HG02885 (cell line): ENCODE data around the gene EPS8L3.

ENCODE experiments used
- ATAC-seq: cut with Tn5 transposase; IDR thresholded peaks from one replicate; pipeline ENCODE4 v1.9.1; 2021; ENCODE audit warnings: mild to moderate bottlenecking; ENCODE audit not compliant: unreplicated experiment, poor library complexity

Gene EPS8L3

GRCh38 chr1:109793486-109794318 is 30.0 kb upstream of the EPS8L3 start:
- ATAC-seq = no peak

GRCh38 chr1:109793089-109793485 is 29.4 kb upstream of the EPS8L3 start:
- ATAC-seq = no peak

- ATAC-seq = no peak
Observed at GRCh38 chr1:109792056-109792831, 28.5 kb upstream of the EPS8L3 start.

DNA sequence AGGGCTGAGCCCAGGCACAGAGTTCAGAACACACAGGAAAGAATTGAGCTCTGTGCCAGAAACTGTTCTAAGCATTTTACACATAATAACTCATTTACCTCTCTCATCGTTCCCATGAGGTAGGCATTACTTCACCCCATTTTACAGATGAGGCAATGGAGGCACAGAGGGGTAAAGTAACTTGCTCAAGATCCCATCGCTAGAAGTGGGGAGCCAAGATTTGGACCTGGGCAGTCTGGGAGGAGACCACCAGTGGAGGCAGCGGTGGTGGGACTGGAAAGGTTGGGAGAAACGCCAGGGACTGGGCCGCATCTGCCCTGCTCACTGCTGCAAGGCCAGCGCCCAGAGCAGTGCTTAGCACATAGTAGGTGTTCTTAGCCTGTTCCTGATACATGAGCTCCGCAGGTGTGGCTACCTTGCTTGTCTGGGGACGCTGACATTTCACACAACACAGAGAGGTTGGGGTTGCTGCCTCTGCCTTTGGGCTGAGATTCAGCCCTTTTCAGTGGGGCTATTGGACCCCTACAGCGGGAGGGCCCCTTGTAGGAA is 27.8 kb upstream of the EPS8L3 start:
- no peak for ATAC-seq

GRCh38 chr1:109790735-109791494 is 27.2 kb upstream of the EPS8L3 start:
- ATAC-seq = peak; percentile 78

DNA sequence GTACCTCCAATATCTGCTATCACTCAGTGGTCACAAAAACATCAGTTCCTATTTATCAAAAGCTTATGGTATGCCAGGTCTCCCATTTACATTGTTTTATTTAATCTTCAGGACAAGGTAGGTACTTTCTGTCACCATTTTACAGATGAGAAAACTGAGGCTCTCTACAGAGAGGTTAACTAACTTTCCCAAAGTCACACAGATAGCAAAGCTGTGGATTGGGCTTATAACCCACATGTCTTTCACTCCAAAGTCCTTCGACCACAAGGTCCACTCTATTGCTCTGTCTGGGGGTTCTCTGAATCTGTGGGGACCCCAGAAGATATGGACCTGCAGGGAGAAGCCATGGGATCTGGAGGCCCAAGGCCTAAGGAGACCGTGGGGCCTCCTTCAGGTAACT is 26.6 kb upstream of the EPS8L3 start:
- ATAC-seq = no peak

GRCh38 chr1:109789551-109790180 is 25.9 kb upstream of the EPS8L3 start:
- no peak for ATAC-seq

- ATAC-seq = no peak
Observed at GRCh38 chr1:109788695-109789521, 25.2 kb upstream of the EPS8L3 start.

- ATAC-seq = no peak
Observed at GRCh38 chr1:109787845-109788601, 24.3 kb upstream of the EPS8L3 start.

GRCh38 chr1:109787211-109787844 is 23.6 kb upstream of the EPS8L3 start:
- no peak for ATAC-seq

- no peak for ATAC-seq
Observed at GRCh38 chr1:109786531-109787021, 22.9 kb upstream of the EPS8L3 start.

DNA sequence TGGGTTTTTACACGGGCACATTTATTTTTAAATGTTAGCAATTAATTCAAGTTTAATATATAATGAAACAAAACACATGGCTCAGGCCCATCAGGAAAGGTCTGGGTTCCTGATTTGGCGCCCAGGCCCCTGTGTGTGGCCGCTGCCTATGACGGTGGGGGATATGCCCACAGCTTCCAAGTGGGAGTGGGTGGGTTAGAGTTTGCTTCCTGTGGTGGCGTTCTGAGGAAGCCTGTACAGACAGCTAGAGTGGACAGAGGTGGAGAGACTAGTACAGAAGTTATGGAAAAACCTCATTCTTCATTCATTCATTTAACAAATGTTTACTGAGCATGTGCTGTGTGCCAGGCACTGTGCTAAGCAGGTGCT is 22.4 kb upstream of the EPS8L3 start:
- ATAC-seq = no peak

GRCh38 chr1:109785446-109786111 is 21.9 kb upstream of the EPS8L3 start:
- no peak for ATAC-seq

DNA sequence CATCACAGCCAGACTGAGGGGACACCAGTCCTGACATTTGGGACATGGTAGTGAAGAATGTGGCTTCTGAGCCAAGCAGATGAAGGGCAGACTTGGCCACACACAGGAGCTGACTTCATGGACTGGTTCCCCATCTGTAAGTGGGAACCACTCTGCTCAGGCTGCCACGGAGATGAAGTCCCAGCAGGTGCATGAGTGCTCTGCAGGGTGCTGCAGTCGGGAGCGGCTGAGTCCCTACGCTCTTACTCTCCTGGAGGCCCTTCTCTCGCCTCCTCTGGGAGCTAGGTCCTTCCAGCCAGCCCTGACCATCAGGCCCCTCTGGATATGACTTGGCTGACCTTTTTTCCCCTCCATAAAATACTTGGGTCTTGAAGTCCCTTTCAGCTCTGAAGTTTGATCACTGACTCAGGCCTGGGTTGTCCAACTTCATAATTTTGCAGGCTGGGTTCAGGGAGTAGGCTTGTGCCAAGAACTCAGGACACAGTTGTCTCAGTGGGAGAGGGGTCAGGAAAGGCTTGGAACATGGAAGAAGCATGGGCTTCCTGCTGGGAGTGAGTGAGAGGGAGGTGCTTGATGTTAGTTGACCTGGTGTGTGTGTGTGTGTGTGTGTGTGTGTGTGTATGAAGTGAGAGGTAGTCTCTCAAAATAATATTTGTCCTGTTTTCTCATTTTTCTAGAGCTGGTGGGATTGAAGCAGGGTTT is 21.0 kb upstream of the EPS8L3 start:
- no peak for ATAC-seq

- no peak for ATAC-seq
Observed at GRCh38 chr1:109783436-109783835, 19.7 kb upstream of the EPS8L3 start.

DNA sequence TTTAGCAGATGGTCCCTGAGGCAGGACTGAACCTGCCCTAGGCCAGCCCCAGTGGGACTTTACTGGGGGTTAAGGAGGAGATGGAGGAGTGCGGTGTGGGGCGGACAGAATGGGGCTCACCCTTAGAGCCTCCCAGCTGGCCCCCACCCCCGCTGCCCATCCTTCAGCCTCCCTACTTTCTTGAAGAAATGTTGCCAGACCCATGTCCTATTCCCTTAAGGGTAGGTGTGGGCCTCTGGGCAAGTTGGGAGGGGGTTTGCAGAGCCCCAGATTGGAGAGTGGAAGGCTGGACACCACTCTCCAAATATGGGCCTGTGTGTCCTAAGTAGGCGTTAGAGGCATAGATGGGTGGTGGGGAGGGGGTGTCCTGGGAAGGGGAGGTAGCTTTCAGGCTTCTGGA is 19.2 kb upstream of the EPS8L3 start:
- ATAC-seq = no peak

- ATAC-seq = no peak
Observed at GRCh38 chr1:109782514-109782913, 18.8 kb upstream of the EPS8L3 start.
